HCT116 (cell line): ENCODE results near the gene DENND10. TPM values are rescaled to one million over a fixed set of nuclear protein-coding genes. Genes with fewer than 3 reads are reported as not detected.

Experiments used
- ATAC-seq: fragments of 200-7000 bp; cut with Tn5 transposase; 2 replicates; pipeline ENCODE4 v1.9.1; 2020; ENCODE audit warnings: mild to moderate bottlenecking, moderate library complexity
- BruUV-seq: library from RNA; stranded (reverse); fragments of 400-500 nt; replicated peaks from 2 replicates; lab custom pipeline; 2021; lab: Mats Ljungman, UMichigan
- CTCF ChIA-PET: fragments of 300-600 bp; sonication (Branson Sonifier 250); formaldehyde crosslinking; loops from one replicate; lab custom pipeline; 2021; ENCODE audit warnings: antibody characterized with exemption; lab: Charles Lee
- POLR2A ChIA-PET: fragments of 300-600, 350-600 bp; sonication (Branson Sonifier 250); formaldehyde crosslinking; loops from one replicate; lab custom pipeline; 2021; ENCODE audit warnings: antibody characterized with exemption; lab: Charles Lee
- RAD21 ChIA-PET, 2 experiments: fragments of 300-600 bp; sonication (Branson Sonifier 250); formaldehyde crosslinking; loops; one replicate each; lab custom pipeline; 2023; ENCODE audit warnings: low total read pairs in 2 of 2; ENCODE audit not compliant: uncharacterized antibody in 2 of 2, unreplicated experiment in 2 of 2, low non-redundant PET in 1 of 2; lab: Charles Lee
- DNase-seq: peaks from one replicate; pipeline ENCODE4 v3.0.0-alpha.2; 2010; ENCODE audit warnings: low read depth, low spot score
- H2AFZ ChIP-seq: fragments of 200-600 bp; shearing (Covaris generic), sonication (generic); 2 replicates; pipeline ENCODE4 v1.6.1; 2017; ENCODE audit warnings: low read depth, mixed run types, mixed read lengths, antibody characterized with exemption, low read length; ENCODE audit not compliant: poor library complexity, severe bottlenecking
- H3K27ac ChIP-seq: 2 replicates; pipeline ENCODE4 v1.5.1; 2012; ENCODE audit warnings: low read depth, low read length
- H3K27me3 ChIP-seq: fragments of 200-600 bp; sonication (generic); 2 replicates; pipeline ENCODE4 v1.6.1; 2016; ENCODE audit warnings: mixed run types, low read length, mixed read lengths; ENCODE audit not compliant: insufficient read depth
- H3K36me3 ChIP-seq, 2 experiments: fragments of 200-500 bp in 1 of 2; fragments of 200-600 bp in 1 of 2; sonication (Bioruptor generic) in 1 of 2; sonication (generic) in 1 of 2; 2 replicates each; pipeline versions ENCODE4 v1.5.1 to v1.6.1; 2014 to 2016; ENCODE audit warnings: low read length in 2 of 2, inconsistent platforms in 1 of 2, mixed read lengths in 1 of 2, mixed run types in 1 of 2; ENCODE audit not compliant: insufficient read depth in 2 of 2, control insufficient read depth in 1 of 2
- H3K4me1 ChIP-seq, 2 experiments: fragments of 200-600 bp in 1 of 2; sonication (generic) in 1 of 2; 2 replicates each; pipeline versions ENCODE4 v1.5.1 to v1.6.1; 2012 to 2017; ENCODE audit warnings: low read length in 2 of 2, inconsistent platforms in 1 of 2, mild to moderate bottlenecking in 1 of 2, mixed read lengths in 1 of 2, mixed run types in 1 of 2, moderate library complexity in 1 of 2; ENCODE audit not compliant: insufficient read depth in 2 of 2, control insufficient read depth in 1 of 2
- H3K4me2 ChIP-seq: fragments of 200-600 bp; sonication (generic); 2 replicates; pipeline ENCODE4 v1.6.1; 2017; ENCODE audit warnings: mixed run types, low read length, mixed read lengths
- H3K4me3 ChIP-seq, 2 experiments: fragments of 200-600 bp in 1 of 2; sonication (generic) in 1 of 2; replicated peaks in 1 of 2; 2 replicates each; pipeline ENCODE4 v1.5.1; 2011 to 2016; ENCODE audit warnings: low read length in 2 of 2, control low read depth in 1 of 2, low read depth in 1 of 2, mild to moderate bottlenecking in 1 of 2, mixed read lengths in 1 of 2, mixed run types in 1 of 2
- H3K79me2 ChIP-seq: fragments of 200-600 bp; sonication (generic); 2 replicates; pipeline ENCODE4 v1.6.1; 2017; ENCODE audit warnings: mild to moderate bottlenecking, mixed run types, low read length, moderate library complexity, mixed read lengths; ENCODE audit not compliant: insufficient read depth
- H3K9ac ChIP-seq: fragments of 200-600 bp; sonication (generic); 2 replicates; pipeline ENCODE4 v1.6.1; 2016; ENCODE audit warnings: low read length, mixed read lengths
- H3K9me2 ChIP-seq: fragments of 200-600 bp; sonication (generic), shearing (Covaris generic); 2 replicates; pipeline ENCODE4 v1.6.1; 2017; ENCODE audit warnings: mixed run types, mild to moderate bottlenecking, moderate library complexity; ENCODE audit not compliant: insufficient read depth
- H3K9me3 ChIP-seq, 2 experiments: fragments of 200-500 bp in 1 of 2; fragments of 200-600 bp in 1 of 2; sonication (Bioruptor generic) in 1 of 2; sonication (generic) in 1 of 2; 2 replicates each; pipeline ENCODE4 v1.6.1; 2014 to 2017; ENCODE audit warnings: low read length in 2 of 2, mixed read lengths in 2 of 2, inconsistent platforms in 1 of 2, low read depth in 1 of 2, mild to moderate bottlenecking in 1 of 2, mixed run types in 1 of 2, moderate library complexity in 1 of 2; ENCODE audit not compliant: control insufficient read depth in 1 of 2, insufficient read depth in 1 of 2
- H4K20me1 ChIP-seq: fragments of 200-600 bp; sonication (generic), shearing (Covaris generic); 2 replicates; pipeline ENCODE4 v1.6.1; 2017; ENCODE audit warnings: mixed run types, mild to moderate bottlenecking, moderate library complexity; ENCODE audit not compliant: insufficient read depth
- CEBPB ChIP-seq: IDR thresholded peaks from 2 replicates; pipeline ENCODE4 v1.6.1; 2012; ENCODE audit warnings: low read depth
- CTCF ChIP-seq, 3 experiments: fragments of 200-600 bp in 1 of 3; sonication (generic) in 1 of 3; IDR thresholded peaks in 2 of 3; conservative IDR thresholded peaks in 1 of 3; 2 replicates each; pipeline ENCODE4 v1.5.1; 2012 to 2017; ENCODE audit warnings: low read depth in 2 of 3, low read length in 2 of 3, antibody characterized with exemption in 1 of 3, borderline replicate concordance in 1 of 3, control low read depth in 1 of 3, mild to moderate bottlenecking in 1 of 3, mixed read lengths in 1 of 3, mixed run types in 1 of 3, moderate library complexity in 1 of 3; ENCODE audit not compliant: insufficient read depth in 1 of 3
- EGR1 ChIP-seq: IDR thresholded peaks from 2 replicates; pipeline ENCODE4 v1.6.1; 2012; ENCODE audit warnings: low read depth
- EZH2phosphoT487 ChIP-seq: fragments of 200-600 bp; IDR thresholded peaks from 2 replicates; pipeline ENCODE4 v1.6.1; 2018; ENCODE audit warnings: antibody characterized with exemption, borderline replicate concordance
- FOSL1 ChIP-seq: IDR thresholded peaks from 2 replicates; pipeline ENCODE4 v1.6.1; 2012; ENCODE audit warnings: low read depth
- JUND ChIP-seq: IDR thresholded peaks from 2 replicates; pipeline ENCODE4 v1.6.1; 2012
- MAX ChIP-seq: IDR thresholded peaks from 2 replicates; pipeline ENCODE4 v1.6.1; 2012
- POLR2A ChIP-seq: IDR thresholded peaks from 2 replicates; pipeline ENCODE4 v1.7.0; 2011; ENCODE audit warnings: borderline replicate concordance; ENCODE audit not compliant: insufficient read depth, insufficient read length; ENCODE audit errors: extremely low read depth
- POLR2AphosphoS5 ChIP-seq: IDR thresholded peaks from 2 replicates; pipeline ENCODE4 v1.6.1; 2011; ENCODE audit warnings: mild to moderate bottlenecking, low read depth, low read length, moderate library complexity
- RAD21 ChIP-seq: IDR thresholded peaks from 2 replicates; pipeline ENCODE4 v1.6.1; 2012; ENCODE audit warnings: low read depth, mild to moderate bottlenecking
- REST ChIP-seq: IDR thresholded peaks from 2 replicates; pipeline ENCODE4 v1.6.1; 2012; ENCODE audit warnings: low read depth
- SIN3A ChIP-seq: IDR thresholded peaks from 2 replicates; pipeline ENCODE4 v1.6.1; 2012; ENCODE audit warnings: low read depth
- SP1 ChIP-seq: IDR thresholded peaks from 2 replicates; pipeline ENCODE4 v1.6.1; 2012; ENCODE audit warnings: low read depth
- TCF7L2 ChIP-seq: IDR thresholded peaks from 2 replicates; pipeline ENCODE4 v1.7.0; 2011; ENCODE audit warnings: borderline replicate concordance, inconsistent platforms; ENCODE audit not compliant: insufficient read depth, insufficient read length; ENCODE audit errors: extremely low read depth
- YY1 ChIP-seq: IDR thresholded peaks from 2 replicates; pipeline ENCODE4 v1.6.1; 2011; ENCODE audit warnings: low read length, low read depth, moderate library complexity, mild to moderate bottlenecking; ENCODE audit not compliant: insufficient replicate concordance; ENCODE audit errors: extremely low read depth
- ZBTB33 ChIP-seq: IDR thresholded peaks from 2 replicates; pipeline ENCODE4 v1.6.1; 2011; ENCODE audit warnings: mild to moderate bottlenecking, low read length, moderate library complexity; ENCODE audit not compliant: insufficient replicate concordance; ENCODE audit errors: extremely low read depth
- ZFX ChIP-seq: fragments of 450-650 bp; IDR thresholded peaks from 2 replicates; pipeline ENCODE4 v1.6.1; 2017
- ZNF274 ChIP-seq: fragments of 200-500 bp; sonication (Bioruptor generic); IDR thresholded peaks from 2 replicates; pipeline ENCODE4 v1.6.1; 2014; ENCODE audit warnings: mild to moderate bottlenecking, low read depth, low read length, inconsistent platforms
- intact Hi-C: fragments of 100-400 bp; cut with micrococcal nuclease; formaldehyde crosslinking; loops from 2 replicates; pipeline ENCODE4 v1.10.0; 2022
- total RNA-seq: library from RNA; stranded (reverse); gene quantifications from one replicate; pipeline ENCODE4 v1.2.1, GENCODE V29; 2021; ENCODE audit not compliant: unreplicated experiment

DENND10 gene
- total RNA-seq, 1 experiment from 2014 or later: 47.5 TPM

DNA sequence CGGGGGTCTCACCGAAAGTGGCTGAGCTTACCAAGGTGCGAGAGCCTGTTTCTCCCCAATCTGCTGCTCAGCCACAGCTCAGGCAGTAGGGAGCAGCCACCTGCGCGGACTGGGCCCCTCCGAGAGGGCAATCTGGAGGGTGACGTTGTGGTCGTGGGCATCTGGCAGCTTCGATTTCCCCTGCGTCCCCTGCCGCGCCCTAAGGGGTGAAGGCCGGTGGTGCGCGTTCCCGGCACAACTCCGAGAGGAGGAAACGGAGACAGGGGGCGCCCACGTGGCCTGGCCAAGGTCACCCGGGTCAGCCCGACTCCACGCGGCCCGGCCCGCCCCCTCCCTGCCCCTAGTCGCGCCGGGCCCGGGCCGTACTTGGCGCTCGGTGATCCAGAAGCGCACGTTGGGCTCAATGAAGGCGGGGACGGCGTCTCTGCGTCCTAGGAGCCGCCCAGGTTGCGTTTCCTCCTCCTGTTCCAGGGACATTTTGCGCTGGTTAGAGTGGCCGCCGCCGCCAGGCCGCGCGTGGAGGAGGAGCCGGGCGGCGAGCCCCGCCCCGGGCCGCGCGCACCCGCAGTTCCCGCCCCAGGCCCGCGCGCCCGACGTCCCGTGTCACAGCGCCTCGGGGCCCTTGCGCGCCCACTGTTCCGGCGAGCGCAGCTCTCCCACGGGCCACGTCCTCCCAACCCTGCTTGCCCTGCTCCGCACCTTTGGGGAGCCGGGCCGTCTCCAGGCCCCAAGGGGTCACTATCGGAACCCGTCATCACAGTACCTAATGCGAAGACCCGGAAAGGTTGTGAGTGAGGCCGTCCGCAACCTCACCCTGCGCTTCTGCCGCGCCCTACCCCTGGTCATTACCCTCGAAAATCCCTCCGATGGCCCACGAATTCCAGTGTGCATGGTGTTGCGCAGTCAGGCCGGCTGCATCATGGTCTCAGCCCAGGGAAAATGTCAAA is 61.5 kb downstream of the DENND10 start, which contains the start of gene SFXN4:
SFXN4 (minus strand) TSS at position 544 of the 947 bp plus-strand sequence; CDS start at position 477, 67 bp downstream.
- peaks cover 10 to 24% of the 10 kb centered on the region in 2 experiments for H3K4me1 ChIP-seq
- peak within 1 kb of the TSS; percentile 81 for H3K27ac ChIP-seq
- H4K20me1 ChIP-seq: no peaks in the 10 kb centered on the region
- intact Hi-C loops: no loop called here
- no peaks in the 10 kb centered on the region for H3K9me3 ChIP-seq
- POLR2A ChIA-PET: interaction anchor here (0.9 to 1.3 kb wide), 3 partner anchors 30 to 280 kb away, joined by 3 read pairs; no protein-coding TSS in a partner anchor
- H3K27me3 ChIP-seq: no peaks in the 10 kb centered on the region
- H2AFZ ChIP-seq: no peak within 1 kb of the TSS
- H3K4me2 ChIP-seq: peak within 1 kb of the TSS; percentile 94
- H3K9me2 ChIP-seq: no peaks in the 10 kb centered on the region
- CTCF ChIA-PET: interaction anchor here (0.8 kb wide), 1 partner anchor 44 kb away, joined by 3 read pairs; no protein-coding TSS in a partner anchor
- TSS peak; percentile 87 for BruUV-seq
- ATAC-seq: peak; percentile 93
- DNase-seq: peak; percentile 44
- H3K36me3 ChIP-seq: peaks cover 29 to 63% of the 10 kb centered on the region in 2 experiments; a peak in 3 of 4 replicates
- H3K4me3 ChIP-seq: peak within 1 kb of the TSS; percentile 84 to 88
- peak within 1 kb of the TSS; percentile 95 for H3K9ac ChIP-seq
- peaks cover 27% of the 10 kb centered on the region for H3K79me2 ChIP-seq
- RAD21 ChIA-PET: no interaction called here
- no peak for TF ChIP-seq JUND
- no peak for TF ChIP-seq RAD21
- TF ChIP-seq CTCF (IDR thresholded peaks at IDR 0.05 in 2 of 3, conservative IDR thresholded peaks at IDR 0.05 in 1 of 3; ENCODE audit: borderline replicate concordance in 1 of 3, insufficient read depth in 1 of 3, low read depth in 2 of 3, low read length in 2 of 3): no peak
- TF ChIP-seq ZNF274: no peak
- TF ChIP-seq CEBPB: no peak
- TF ChIP-seq POLR2A: peak; percentile 55
- TF ChIP-seq ZBTB33: peak; percentile 22
- TF ChIP-seq REST: no peak
- peak; percentile 98 for TF ChIP-seq MAX
- peak; percentile 56; the same call in 1 of the 2 replicates for TF ChIP-seq EGR1
- no peak for TF ChIP-seq EZH2phosphoT487
- no peak for TF ChIP-seq SP1
- TF ChIP-seq SIN3A: 0 out of 2 replicates have a peak, but pooled peaks have one; percentile 50
- no peak for TF ChIP-seq YY1
- TF ChIP-seq TCF7L2: peak; percentile 16
- no peak for TF ChIP-seq FOSL1
- peak; percentile 98 for TF ChIP-seq ZFX
- peak; percentile 88 for TF ChIP-seq POLR2AphosphoS5
